HEK293 (cell line): ENCODE results near the gene TYRO3.

Experiments
- BCL11A ChIP-seq: fragments of 450-650 bp; formaldehyde crosslinking; IDR thresholded peaks from 2 replicates; pipeline ENCODE4 v1.5.1; 2016; ENCODE audit warnings: low read depth, missing biosample characterization, missing genetic modification characterization
- ELK4 ChIP-seq: IDR thresholded peaks from 2 replicates; pipeline ENCODE4 v1.6.1; 2011; ENCODE audit warnings: mild to moderate bottlenecking, low read depth, low read length, borderline replicate concordance
- GLIS1 ChIP-seq: fragments of 450-650 bp; formaldehyde crosslinking; IDR thresholded peaks from 2 replicates; pipeline ENCODE4 v1.5.1; 2016; ENCODE audit warnings: missing biosample characterization, missing genetic modification characterization
- HOXD13 ChIP-seq: sonication (generic); formaldehyde crosslinking; IDR thresholded peaks from 2 replicates; pipeline ENCODE4 v1.8.0; 2022; ENCODE audit warnings: missing genetic modification reagents, borderline replicate concordance
- KLF16 ChIP-seq: fragments of 450-650 bp; formaldehyde crosslinking; IDR thresholded peaks from 2 replicates; pipeline ENCODE4 v1.5.1; 2017; ENCODE audit warnings: missing biosample characterization, missing genetic modification characterization
- PRDM4 ChIP-seq: fragments of 450-650 bp; formaldehyde crosslinking; IDR thresholded peaks from 2 replicates; pipeline ENCODE4 v1.5.1; 2017; ENCODE audit warnings: missing biosample characterization, missing genetic modification characterization
- SCRT2 ChIP-seq: fragments of 450-650 bp; formaldehyde crosslinking; IDR thresholded peaks from 2 replicates; pipeline ENCODE4 v1.5.1; 2016; ENCODE audit warnings: missing biosample characterization, missing genetic modification characterization
- SP2 ChIP-seq: fragments of 450-650 bp; formaldehyde crosslinking; IDR thresholded peaks from 2 replicates; pipeline ENCODE4 v1.5.1; 2016; ENCODE audit warnings: missing biosample characterization, missing genetic modification characterization
- TRIM28 ChIP-seq: IDR thresholded peaks from 2 replicates; pipeline ENCODE4 v1.6.1; 2011; ENCODE audit warnings: low read length, control low read depth, borderline replicate concordance
- YY2 ChIP-seq: fragments of 450-650 bp; formaldehyde crosslinking; IDR thresholded peaks from 2 replicates; pipeline ENCODE4 v1.5.1; 2016; ENCODE audit warnings: missing biosample characterization, missing genetic modification characterization
- ZBTB49 ChIP-seq: fragments of 450-650 bp; formaldehyde crosslinking; IDR thresholded peaks from 2 replicates; pipeline ENCODE4 v1.5.1; 2016; ENCODE audit warnings: missing biosample characterization, missing genetic modification characterization, low read depth
- ZIC2 ChIP-seq: fragments of 450-650 bp; formaldehyde crosslinking; IDR thresholded peaks from 2 replicates; pipeline ENCODE4 v1.5.1; 2016; ENCODE audit warnings: missing biosample characterization, missing genetic modification characterization
- ZNF223 ChIP-seq: fragments of 450-650 bp; formaldehyde crosslinking; IDR thresholded peaks from 2 replicates; pipeline ENCODE4 v1.5.1; 2016; ENCODE audit warnings: missing biosample characterization, missing genetic modification characterization
- ZNF311 ChIP-seq: fragments of 450-650 bp; formaldehyde crosslinking; IDR thresholded peaks from 2 replicates; pipeline ENCODE4 v1.5.1; 2017; ENCODE audit warnings: missing biosample characterization, missing genetic modification characterization, borderline replicate concordance
- ZNF335 ChIP-seq: fragments of 450-650 bp; formaldehyde crosslinking; conservative IDR thresholded peaks from 2 replicates; pipeline ENCODE4 v1.5.1; 2016; ENCODE audit warnings: missing biosample characterization, missing genetic modification characterization
- ZNF354C ChIP-seq: fragments of 450-650 bp; formaldehyde crosslinking; IDR thresholded peaks from 2 replicates; pipeline ENCODE4 v1.5.1; 2016; ENCODE audit warnings: missing biosample characterization, missing genetic modification characterization, low read depth, borderline replicate concordance
- ZNF449 ChIP-seq: fragments of 450-650 bp; formaldehyde crosslinking; IDR thresholded peaks from 2 replicates; pipeline ENCODE4 v1.5.1; 2017; ENCODE audit warnings: missing biosample characterization, mild to moderate bottlenecking, missing genetic modification characterization, moderate library complexity
- ZNF558 ChIP-seq: fragments of 450-650 bp; formaldehyde crosslinking; IDR thresholded peaks from 2 replicates; pipeline ENCODE4 v1.5.1; 2016; ENCODE audit warnings: missing biosample characterization, missing genetic modification characterization
- ZNF561 ChIP-seq: fragments of 450-650 bp; IDR thresholded peaks from 2 replicates; pipeline ENCODE4 v1.5.1; 2018; ENCODE audit warnings: missing biosample characterization, missing genetic modification characterization, borderline replicate concordance
- ZNF610 ChIP-seq: fragments of 450-650 bp; formaldehyde crosslinking; IDR thresholded peaks from 2 replicates; pipeline ENCODE4 v1.5.1; 2016; ENCODE audit warnings: missing biosample characterization, missing genetic modification characterization, borderline replicate concordance
- ZNF621 ChIP-seq: fragments of 450-650 bp; formaldehyde crosslinking; IDR thresholded peaks from 2 replicates; pipeline ENCODE4 v1.5.1; 2017; ENCODE audit warnings: missing biosample characterization, missing genetic modification characterization
- ZNF654 ChIP-seq: fragments of 450-650 bp; formaldehyde crosslinking; IDR thresholded peaks from 2 replicates; pipeline ENCODE4 v1.5.1; 2016; ENCODE audit warnings: low read depth, missing biosample characterization, missing genetic modification characterization
- TF ChIP-seq, protein P1 (sequence below): fragments of 450-650 bp; formaldehyde crosslinking; IDR thresholded peaks from 2 replicates; pipeline ENCODE4 v1.5.1; 2016; ENCODE audit warnings: missing biosample characterization, missing genetic modification characterization
- TF ChIP-seq, protein P2 (sequence below): fragments of 450-650 bp; formaldehyde crosslinking; IDR thresholded peaks from 2 replicates; pipeline ENCODE4 v1.5.1; 2016; ENCODE audit warnings: missing biosample characterization, missing genetic modification characterization
- TF ChIP-seq, protein P3 (sequence below): fragments of 450-650 bp; formaldehyde crosslinking; IDR thresholded peaks from 2 replicates; pipeline ENCODE4 v1.5.1; 2016; ENCODE audit warnings: missing biosample characterization, missing genetic modification characterization

TYRO3 gene

GRCh38 chr15:41564286-41564959 lies 5.4 kb downstream of the TYRO3 start (continued):
- TF ChIP-seq, protein P1, sequence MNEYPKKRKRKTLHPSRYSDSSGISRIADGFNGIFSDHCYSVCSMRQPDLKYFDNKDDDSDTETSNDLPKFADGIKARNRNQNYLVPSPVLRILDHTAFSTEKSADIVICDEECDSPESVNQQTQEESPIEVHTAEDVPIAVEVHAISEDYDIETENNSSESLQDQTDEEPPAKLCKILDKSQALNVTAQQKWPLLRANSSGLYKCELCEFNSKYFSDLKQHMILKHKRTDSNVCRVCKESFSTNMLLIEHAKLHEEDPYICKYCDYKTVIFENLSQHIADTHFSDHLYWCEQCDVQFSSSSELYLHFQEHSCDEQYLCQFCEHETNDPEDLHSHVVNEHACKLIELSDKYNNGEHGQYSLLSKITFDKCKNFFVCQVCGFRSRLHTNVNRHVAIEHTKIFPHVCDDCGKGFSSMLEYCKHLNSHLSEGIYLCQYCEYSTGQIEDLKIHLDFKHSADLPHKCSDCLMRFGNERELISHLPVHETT (tag by site-specific recombination) = no peak
- TF ChIP-seq ZNF654 (no peak), PRDM4 (tag by site-specific recombination) (no peak), BCL11A (no peak), ZNF621 (no peak), SCRT2 (tag by site-specific recombination) (no peak), ZNF558 (tag by site-specific recombination) (no peak), KLF16 (tag by site-specific recombination) (no peak), ZNF610 (tag by site-specific recombination) (no peak), ELK4 (no peak), YY2 (tag by site-specific recombination) (no peak), ZNF311 (tag by site-specific recombination) (no peak), SP2 (tag by site-specific recombination) (peak; percentile 72), ZIC2 (tag by site-specific recombination) (peak; percentile 88), ZNF561 (tag by site-specific recombination) (no peak), ZBTB49 (tag by site-specific recombination) (no peak), HOXD13 (CRISPR knock-in tag) (no peak), ZNF335 (tag by site-specific recombination) (no peak), TRIM28 (no peak), ZNF354C (tag by site-specific recombination) (no peak), ZNF449 (tag by site-specific recombination) (no peak), GLIS1 (peak; percentile 81), ZNF223 (tag by site-specific recombination) (no peak)
- TF ChIP-seq, protein P2, sequence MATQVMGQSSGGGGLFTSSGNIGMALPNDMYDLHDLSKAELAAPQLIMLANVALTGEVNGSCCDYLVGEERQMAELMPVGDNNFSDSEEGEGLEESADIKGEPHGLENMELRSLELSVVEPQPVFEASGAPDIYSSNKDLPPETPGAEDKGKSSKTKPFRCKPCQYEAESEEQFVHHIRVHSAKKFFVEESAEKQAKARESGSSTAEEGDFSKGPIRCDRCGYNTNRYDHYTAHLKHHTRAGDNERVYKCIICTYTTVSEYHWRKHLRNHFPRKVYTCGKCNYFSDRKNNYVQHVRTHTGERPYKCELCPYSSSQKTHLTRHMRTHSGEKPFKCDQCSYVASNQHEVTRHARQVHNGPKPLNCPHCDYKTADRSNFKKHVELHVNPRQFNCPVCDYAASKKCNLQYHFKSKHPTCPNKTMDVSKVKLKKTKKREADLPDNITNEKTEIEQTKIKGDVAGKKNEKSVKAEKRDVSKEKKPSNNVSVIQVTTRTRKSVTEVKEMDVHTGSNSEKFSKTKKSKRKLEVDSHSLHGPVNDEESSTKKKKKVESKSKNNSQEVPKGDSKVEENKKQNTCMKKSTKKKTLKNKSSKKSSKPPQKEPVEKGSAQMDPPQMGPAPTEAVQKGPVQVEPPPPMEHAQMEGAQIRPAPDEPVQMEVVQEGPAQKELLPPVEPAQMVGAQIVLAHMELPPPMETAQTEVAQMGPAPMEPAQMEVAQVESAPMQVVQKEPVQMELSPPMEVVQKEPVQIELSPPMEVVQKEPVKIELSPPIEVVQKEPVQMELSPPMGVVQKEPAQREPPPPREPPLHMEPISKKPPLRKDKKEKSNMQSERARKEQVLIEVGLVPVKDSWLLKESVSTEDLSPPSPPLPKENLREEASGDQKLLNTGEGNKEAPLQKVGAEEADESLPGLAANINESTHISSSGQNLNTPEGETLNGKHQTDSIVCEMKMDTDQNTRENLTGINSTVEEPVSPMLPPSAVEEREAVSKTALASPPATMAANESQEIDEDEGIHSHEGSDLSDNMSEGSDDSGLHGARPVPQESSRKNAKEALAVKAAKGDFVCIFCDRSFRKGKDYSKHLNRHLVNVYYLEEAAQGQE (tag by site-specific recombination) = peak; percentile 74
- TF ChIP-seq, protein P3, sequence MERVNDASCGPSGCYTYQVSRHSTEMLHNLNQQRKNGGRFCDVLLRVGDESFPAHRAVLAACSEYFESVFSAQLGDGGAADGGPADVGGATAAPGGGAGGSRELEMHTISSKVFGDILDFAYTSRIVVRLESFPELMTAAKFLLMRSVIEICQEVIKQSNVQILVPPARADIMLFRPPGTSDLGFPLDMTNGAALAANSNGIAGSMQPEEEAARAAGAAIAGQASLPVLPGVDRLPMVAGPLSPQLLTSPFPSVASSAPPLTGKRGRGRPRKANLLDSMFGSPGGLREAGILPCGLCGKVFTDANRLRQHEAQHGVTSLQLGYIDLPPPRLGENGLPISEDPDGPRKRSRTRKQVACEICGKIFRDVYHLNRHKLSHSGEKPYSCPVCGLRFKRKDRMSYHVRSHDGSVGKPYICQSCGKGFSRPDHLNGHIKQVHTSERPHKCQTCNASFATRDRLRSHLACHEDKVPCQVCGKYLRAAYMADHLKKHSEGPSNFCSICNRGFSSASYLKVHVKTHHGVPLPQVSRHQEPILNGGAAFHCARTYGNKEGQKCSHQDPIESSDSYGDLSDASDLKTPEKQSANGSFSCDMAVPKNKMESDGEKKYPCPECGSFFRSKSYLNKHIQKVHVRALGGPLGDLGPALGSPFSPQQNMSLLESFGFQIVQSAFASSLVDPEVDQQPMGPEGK (tag by site-specific recombination) = peak; percentile 37; the same call in 1 of the 2 replicates
